SU-DHL-6 (cell line): ENCODE measurements around the gene PIGZ.

Experiments used
- H2AFZ ChIP-seq: fragments of 200-600 bp; sonication (generic); 2 replicates; pipeline ENCODE4 v1.6.1; 2014; ENCODE audit warnings: low read depth, mild to moderate bottlenecking, moderate library complexity, mixed read lengths, antibody characterized with exemption, low read length; ENCODE audit not compliant: severe bottlenecking
- H3F3A ChIP-seq: fragments of 200-600 bp; shearing (Covaris generic); 2 replicates; pipeline ENCODE4 v1.6.0; 2016; ENCODE audit warnings: antibody characterized with exemption, mild to moderate bottlenecking; ENCODE audit not compliant: insufficient read depth
- H3K27ac ChIP-seq: fragments of 200-600 bp; sonication (generic); 2 replicates; pipeline ENCODE4 v1.5.1; 2016; ENCODE audit warnings: low read depth, mild to moderate bottlenecking, low read length, moderate library complexity, mixed read lengths
- H3K27me3 ChIP-seq: fragments of 200-600 bp; sonication (generic), shearing (Covaris generic); 2 replicates; pipeline ENCODE4 v1.6.0; 2014; ENCODE audit warnings: mild to moderate bottlenecking, low read length
- H3K36me3 ChIP-seq: fragments of 200-600 bp; sonication (generic); 2 replicates; pipeline ENCODE4 v1.6.1; 2014; ENCODE audit warnings: mild to moderate bottlenecking, low read length, mixed read lengths
- H3K4me2 ChIP-seq: fragments of 300-600, 200-600 bp; shearing (Covaris generic), sonication (generic); 2 replicates; pipeline ENCODE4 v1.6.0; 2014; ENCODE audit warnings: low read length, low read depth, mild to moderate bottlenecking; ENCODE audit not compliant: poor library complexity, severe bottlenecking
- H3K4me3 ChIP-seq: fragments of 200-600 bp; sonication (generic); 2 replicates; pipeline ENCODE4 v1.5.1; 2014; ENCODE audit warnings: antibody characterized with exemption, low read length, mild to moderate bottlenecking, mixed read lengths; ENCODE audit not compliant: insufficient read depth, poor library complexity, severe bottlenecking
- H3K79me2 ChIP-seq: fragments of 200-600 bp; sonication (generic); 2 replicates; pipeline ENCODE4 v1.6.1; 2014; ENCODE audit warnings: mild to moderate bottlenecking, low read length, moderate library complexity; ENCODE audit not compliant: insufficient read depth
- H3K9ac ChIP-seq: fragments of 200-600 bp; sonication (generic); 2 replicates; pipeline ENCODE4 v1.7.0; 2014; ENCODE audit warnings: mild to moderate bottlenecking, low read length
- H3K9me2 ChIP-seq: fragments of 200-600 bp; sonication (generic); replicated peaks from 2 replicates; pipeline ENCODE4 v1.6.1; 2014; ENCODE audit warnings: low read length; ENCODE audit not compliant: insufficient read depth
- H3K9me3 ChIP-seq: fragments of 200-600 bp; sonication (generic); 2 replicates; pipeline ENCODE4 v1.6.1; 2014; ENCODE audit warnings: low read length, mixed read lengths; ENCODE audit not compliant: insufficient read depth
- H4K20me1 ChIP-seq: fragments of 200-600 bp; sonication (generic); 2 replicates; pipeline ENCODE4 v1.6.1; 2014; ENCODE audit warnings: low read depth, mild to moderate bottlenecking, antibody characterized with exemption, low read length, moderate library complexity, mixed read lengths
- EZH2phosphoT487 ChIP-seq: fragments of 200-600 bp; sonication (generic), shearing (Covaris generic); conservative IDR thresholded peaks from 2 replicates; pipeline ENCODE4 v1.6.1; 2018; ENCODE audit warnings: mild to moderate bottlenecking, antibody characterized with exemption, low read length, moderate library complexity, mixed read lengths
- TF ChIP-seq, protein P1 (sequence below): fragments of 200-600 bp; sonication (generic); IDR thresholded peaks from one replicate; pipeline ENCODE4 v1.5.1; 2017; ENCODE audit warnings: antibody characterized with exemption, mild to moderate bottlenecking, low read length, moderate library complexity; ENCODE audit not compliant: insufficient read depth, poor library complexity, severe bottlenecking

The PIGZ gene

DNA sequence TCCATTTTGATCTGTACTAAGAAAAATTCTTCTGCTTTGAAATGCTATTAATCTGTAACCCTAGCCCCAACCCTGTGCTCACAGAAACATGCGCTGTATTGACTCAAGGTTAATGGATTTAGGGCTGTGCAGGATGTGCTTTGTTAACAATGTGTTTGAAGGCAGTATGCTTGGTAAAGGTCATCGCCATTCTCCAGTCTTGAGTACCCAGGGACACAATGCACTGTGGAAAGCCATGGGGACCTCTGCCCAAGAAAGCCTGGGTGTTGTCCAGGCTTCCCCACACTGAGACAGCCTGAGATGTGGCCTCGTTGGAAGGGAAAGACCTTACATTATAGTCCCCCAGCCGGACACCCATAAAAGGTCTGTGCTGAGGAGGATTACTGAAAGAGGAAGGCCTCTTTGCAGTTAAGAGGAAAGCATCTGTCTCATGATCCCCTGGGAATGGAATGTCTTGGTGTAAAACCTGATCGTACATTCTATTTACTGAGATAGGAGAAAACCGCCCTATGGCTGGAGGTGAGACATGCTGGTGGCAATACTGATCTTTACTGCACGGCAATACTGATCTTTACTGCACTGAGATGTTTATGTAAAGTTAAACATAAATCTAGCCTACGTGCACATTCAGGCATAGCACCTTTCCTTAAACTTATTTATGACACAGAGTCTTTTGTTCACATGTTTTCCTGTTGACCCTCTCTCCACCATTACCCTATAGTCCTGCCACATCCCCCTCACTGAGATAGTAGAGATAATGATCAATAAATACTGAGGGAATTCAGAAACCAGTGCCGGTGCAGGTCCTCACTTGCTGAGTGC lies 6.3 kb downstream of the PIGZ start:
- Histone ChIP-seq H3K4me3 (no peak overlapping the region), H3K79me2 (no peaks in the 10 kb centered on the region), H3K4me2 (no peak overlapping the region), H4K20me1 (no peaks in the 10 kb centered on the region), H2AFZ (no peak overlapping the region), H3K9me3 (no peaks in the 10 kb centered on the region), H3K9ac (no peak overlapping the region), H3K36me3 (no peaks in the 10 kb centered on the region), H3K27ac (no peak overlapping the region), H3K27me3 (no peaks in the 10 kb centered on the region), H3K9me2 (no peaks in the 10 kb centered on the region), H3F3A (no peaks in the 10 kb centered on the region)
- TF ChIP-seq EZH2phosphoT487: no peak
- TF ChIP-seq, protein P1, sequence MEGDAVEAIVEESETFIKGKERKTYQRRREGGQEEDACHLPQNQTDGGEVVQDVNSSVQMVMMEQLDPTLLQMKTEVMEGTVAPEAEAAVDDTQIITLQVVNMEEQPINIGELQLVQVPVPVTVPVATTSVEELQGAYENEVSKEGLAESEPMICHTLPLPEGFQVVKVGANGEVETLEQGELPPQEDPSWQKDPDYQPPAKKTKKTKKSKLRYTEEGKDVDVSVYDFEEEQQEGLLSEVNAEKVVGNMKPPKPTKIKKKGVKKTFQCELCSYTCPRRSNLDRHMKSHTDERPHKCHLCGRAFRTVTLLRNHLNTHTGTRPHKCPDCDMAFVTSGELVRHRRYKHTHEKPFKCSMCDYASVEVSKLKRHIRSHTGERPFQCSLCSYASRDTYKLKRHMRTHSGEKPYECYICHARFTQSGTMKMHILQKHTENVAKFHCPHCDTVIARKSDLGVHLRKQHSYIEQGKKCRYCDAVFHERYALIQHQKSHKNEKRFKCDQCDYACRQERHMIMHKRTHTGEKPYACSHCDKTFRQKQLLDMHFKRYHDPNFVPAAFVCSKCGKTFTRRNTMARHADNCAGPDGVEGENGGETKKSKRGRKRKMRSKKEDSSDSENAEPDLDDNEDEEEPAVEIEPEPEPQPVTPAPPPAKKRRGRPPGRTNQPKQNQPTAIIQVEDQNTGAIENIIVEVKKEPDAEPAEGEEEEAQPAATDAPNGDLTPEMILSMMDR: no peak

- Histone ChIP-seq H3K4me2 (no peak overlapping the region), H3K27ac (no peak overlapping the region), H3K9ac (no peak overlapping the region), H3K9me3 (no peaks in the 10 kb centered on the region; the same call in 1 of the 2 replicates), H4K20me1 (no peaks in the 10 kb centered on the region), H3K27me3 (no peaks in the 10 kb centered on the region), H3F3A (no peaks in the 10 kb centered on the region), H3K9me2 (no peaks in the 10 kb centered on the region), H3K79me2 (no peaks in the 10 kb centered on the region), H3K4me3 (no peak overlapping the region), H2AFZ (no peak overlapping the region), H3K36me3 (no peaks in the 10 kb centered on the region)
- no peak for TF ChIP-seq EZH2phosphoT487
- TF ChIP-seq, protein P1: no peak
These were observed 13.8 kb downstream of the PIGZ start for GRCh38 chr3:196954832-196955231.

- TF ChIP-seq EZH2phosphoT487: no peak
- TF ChIP-seq, protein P1: no peak
- no peak overlapping the region for H3K27ac ChIP-seq
These were observed 17.3 kb downstream of the PIGZ start for GRCh38 chr3:196951371-196951770.

More at GRCh38 chr3:196951371-196951770, 17.3 kb downstream of the PIGZ start:
- H3K79me2 ChIP-seq: no peaks in the 10 kb centered on the region
- no peaks in the 10 kb centered on the region for H3K27me3 ChIP-seq
- no peak overlapping the region for H3K9ac ChIP-seq
- no peaks in the 10 kb centered on the region for H3F3A ChIP-seq
- no peaks in the 10 kb centered on the region for H3K9me2 ChIP-seq
- no peak overlapping the region for H2AFZ ChIP-seq
- H3K4me3 ChIP-seq: no peak overlapping the region
- no peaks in the 10 kb centered on the region for H3K9me3 ChIP-seq
- no peaks in the 10 kb centered on the region for H4K20me1 ChIP-seq
- no peaks in the 10 kb centered on the region for H3K36me3 ChIP-seq
- no peak overlapping the region for H3K4me2 ChIP-seq
